ENCODE results near the gene CACNA1B.

CACNA1B gene

DNA sequence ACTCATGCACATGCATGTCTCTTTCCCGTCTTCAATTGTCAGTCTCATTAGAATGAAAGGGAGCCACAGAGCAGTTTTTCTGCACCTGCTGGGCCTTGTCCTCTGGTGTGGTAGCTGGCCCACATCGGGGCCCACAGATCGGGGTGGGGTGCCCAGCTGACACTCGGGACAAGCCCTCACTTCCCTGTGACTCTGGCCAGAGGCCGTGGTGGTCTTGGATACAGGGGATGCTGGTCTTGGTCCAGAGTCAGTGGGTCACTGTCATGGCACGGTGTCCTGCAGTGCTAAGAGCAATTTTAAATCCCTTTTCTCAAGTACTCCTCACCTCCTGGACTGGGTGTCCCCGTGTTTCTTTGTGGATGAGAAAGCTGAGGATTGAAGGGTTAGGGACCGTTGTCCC is 193.2 kb downstream of the CACNA1B start:
- no peak for TF ChIP-seq Cebpa-rat (IDR thresholded peaks at IDR 0.05)
- Histone ChIP-seq H3K9me3 (no peaks in the 10 kb centered on the region), H3K27ac (no peak overlapping the region), H3K9ac (no peak overlapping the region), H3K4me3 (no peak overlapping the region), H3K36me3 (no peaks in the 10 kb centered on the region), H3K27me3 (no peaks in the 10 kb centered on the region), H4K20me1 (no peaks in the 10 kb centered on the region), H3K4me2 (no peak overlapping the region), H3K4me1 (no peaks in the 10 kb centered on the region)

DNA sequence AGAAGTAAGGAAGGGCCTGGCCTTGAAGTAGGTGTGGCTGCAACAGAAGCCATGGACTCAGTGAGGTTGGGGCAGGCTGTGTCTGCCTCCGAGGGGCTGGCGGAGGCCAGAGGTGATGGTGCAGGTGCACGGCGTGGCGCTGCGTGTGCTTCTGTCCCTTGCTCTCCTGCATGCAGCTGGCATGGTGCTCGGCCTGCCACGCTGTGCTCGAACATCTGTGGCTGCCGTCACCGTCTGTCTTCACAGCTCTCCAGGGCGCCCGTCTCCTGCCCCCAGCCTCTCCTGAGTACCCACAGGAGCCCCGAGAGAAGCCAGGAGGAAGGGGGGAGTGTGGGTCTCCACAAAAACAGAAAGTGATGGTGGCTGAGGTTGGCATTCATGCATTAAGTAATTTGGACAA is 193.7 kb downstream of the CACNA1B start:
- no peak for TF ChIP-seq Cebpa-rat (IDR thresholded peaks at IDR 0.05)
- no peak overlapping the region for H3K4me3 ChIP-seq
- no peak overlapping the region for H3K9ac ChIP-seq
- no peak overlapping the region for H3K4me2 ChIP-seq
- no peak overlapping the region for H3K27ac ChIP-seq
- no peaks in the 10 kb centered on the region for H3K27me3 ChIP-seq
- no peaks in the 10 kb centered on the region for H3K4me1 ChIP-seq
- no peaks in the 10 kb centered on the region for H3K36me3 ChIP-seq
- no peaks in the 10 kb centered on the region for H4K20me1 ChIP-seq
- H3K9me3 ChIP-seq, result no peaks in the 10 kb centered on the region

DNA sequence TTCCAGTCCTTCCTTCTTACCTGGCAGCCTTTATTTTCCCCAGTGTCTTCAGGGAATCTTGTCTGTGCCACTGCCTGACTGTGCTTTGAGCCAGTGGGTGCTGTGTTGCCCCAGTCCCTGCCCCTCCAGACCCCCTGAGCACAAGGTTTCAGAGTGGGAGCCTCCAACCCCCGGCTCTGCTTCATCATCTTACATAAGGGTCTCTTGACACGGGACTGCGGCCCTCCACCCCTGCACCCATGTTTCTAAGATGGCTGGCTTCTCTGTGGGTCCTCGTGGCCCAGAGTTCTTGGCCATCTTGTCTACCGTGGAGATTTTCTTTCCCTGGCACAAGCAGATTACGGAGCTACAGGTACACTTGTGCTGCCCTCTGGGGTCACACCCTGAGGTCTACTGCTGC is 194.1 kb downstream of the CACNA1B start:
- TF ChIP-seq Cebpa-rat (IDR thresholded peaks at IDR 0.05), result no peak
- H3K36me3 ChIP-seq, result no peaks in the 10 kb centered on the region
- H3K4me3 ChIP-seq, result no peak overlapping the region
- no peaks in the 10 kb centered on the region for H3K4me1 ChIP-seq
- no peak overlapping the region for H3K9ac ChIP-seq
- no peaks in the 10 kb centered on the region for H3K27me3 ChIP-seq
- no peak overlapping the region for H3K27ac ChIP-seq
- no peaks in the 10 kb centered on the region for H3K9me3 ChIP-seq
- H3K4me2 ChIP-seq, result no peak overlapping the region
- no peaks in the 10 kb centered on the region for H4K20me1 ChIP-seq

DNA sequence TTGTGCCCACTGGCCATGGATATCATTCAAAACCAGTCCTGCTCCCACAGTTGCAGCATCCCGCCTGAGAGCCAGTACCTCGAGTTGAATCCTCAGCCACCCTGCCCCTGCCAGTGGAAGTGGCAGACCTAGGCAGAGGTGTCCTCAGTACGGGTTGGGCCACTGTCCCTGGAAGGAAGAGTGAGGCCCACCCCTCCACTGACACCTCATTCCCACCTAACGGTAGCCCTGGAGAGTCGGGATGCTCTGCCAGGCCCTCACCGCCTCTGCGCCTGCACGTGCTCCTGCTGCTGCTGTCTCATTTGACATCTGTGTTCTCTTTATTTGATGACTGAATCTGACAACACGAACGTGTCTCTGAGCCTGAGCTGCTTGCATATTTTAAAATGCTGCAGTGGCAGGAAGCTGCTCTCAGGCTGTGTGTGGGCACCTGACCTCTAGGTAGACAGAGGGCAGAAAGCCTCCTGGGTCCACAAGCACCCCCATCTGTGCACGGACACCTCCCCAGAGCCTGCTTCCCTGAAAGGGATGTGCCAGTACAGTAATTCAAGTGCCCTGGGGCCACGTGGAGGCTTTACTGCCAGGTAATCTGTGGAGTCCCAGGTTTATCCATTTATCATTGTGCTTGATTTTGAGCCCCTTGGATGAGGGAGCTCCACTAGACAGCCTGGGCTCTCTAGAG is 194.7 kb downstream of the CACNA1B start:
- H3K9me3 ChIP-seq, result no peaks in the 10 kb centered on the region
- H3K4me2 ChIP-seq, result no peak overlapping the region
- TF ChIP-seq Cebpa-rat (IDR thresholded peaks at IDR 0.05), result no peak
- H3K4me3 ChIP-seq, result no peak overlapping the region
- no peaks in the 10 kb centered on the region for H3K36me3 ChIP-seq
- H3K27me3 ChIP-seq, result no peaks in the 10 kb centered on the region
- H4K20me1 ChIP-seq, result no peaks in the 10 kb centered on the region
- H3K27ac ChIP-seq, result no peak overlapping the region
- H3K9ac ChIP-seq, result no peak overlapping the region
- no peaks in the 10 kb centered on the region for H3K4me1 ChIP-seq

DNA sequence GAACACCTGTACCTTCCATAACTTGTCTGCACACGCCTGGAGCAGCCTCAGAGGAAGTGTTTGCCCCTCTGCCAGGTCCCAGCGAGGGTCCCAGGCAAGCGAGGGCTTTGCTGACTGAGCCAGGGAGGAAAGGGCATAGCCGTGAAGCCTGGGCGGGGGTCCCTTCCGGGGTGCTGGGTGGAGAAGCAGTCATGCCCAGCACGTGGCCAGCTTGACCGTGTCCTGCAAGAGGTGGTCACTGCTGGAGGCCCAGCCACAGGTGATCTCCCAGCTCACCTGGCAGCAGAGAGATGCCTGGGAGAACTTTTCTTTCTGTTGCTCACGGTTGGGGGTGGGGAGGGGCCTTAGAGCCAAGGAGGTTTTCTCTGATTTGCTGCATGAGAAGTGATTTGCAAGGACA is 195.3 kb downstream of the CACNA1B start:
- no peak overlapping the region for H3K27ac ChIP-seq
- no peak for TF ChIP-seq Cebpa-rat (IDR thresholded peaks at IDR 0.05)
- no peaks in the 10 kb centered on the region for H3K36me3 ChIP-seq
- no peak overlapping the region for H3K4me3 ChIP-seq
- no peaks in the 10 kb centered on the region for H3K4me1 ChIP-seq
- H3K4me2 ChIP-seq, result no peak overlapping the region
- H3K9ac ChIP-seq, result no peak overlapping the region
- H3K27me3 ChIP-seq, result no peaks in the 10 kb centered on the region
- H3K9me3 ChIP-seq, result no peaks in the 10 kb centered on the region
- H4K20me1 ChIP-seq, result no peaks in the 10 kb centered on the region

DNA sequence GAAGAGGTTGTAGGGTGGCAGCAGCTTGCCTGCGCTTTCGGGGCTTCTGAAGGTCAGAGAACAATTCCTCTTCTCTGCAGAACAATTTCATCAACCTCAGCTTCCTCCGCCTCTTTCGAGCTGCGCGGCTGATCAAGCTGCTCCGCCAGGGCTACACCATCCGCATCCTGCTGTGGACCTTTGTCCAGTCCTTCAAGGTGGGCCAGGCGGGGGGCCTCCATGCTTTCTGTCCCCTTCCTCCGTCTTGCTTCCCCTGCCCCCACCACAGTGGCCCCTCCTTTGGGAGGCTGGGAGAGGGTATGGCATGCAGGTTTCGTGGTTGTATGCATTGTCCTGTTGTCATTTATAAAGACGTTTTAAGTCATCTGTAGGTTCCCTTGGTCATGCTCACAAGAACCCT is 195.8 kb downstream of the CACNA1B start:
- no peaks in the 10 kb centered on the region for H3K27me3 ChIP-seq
- H3K9me3 ChIP-seq, result no peaks in the 10 kb centered on the region

DNA sequence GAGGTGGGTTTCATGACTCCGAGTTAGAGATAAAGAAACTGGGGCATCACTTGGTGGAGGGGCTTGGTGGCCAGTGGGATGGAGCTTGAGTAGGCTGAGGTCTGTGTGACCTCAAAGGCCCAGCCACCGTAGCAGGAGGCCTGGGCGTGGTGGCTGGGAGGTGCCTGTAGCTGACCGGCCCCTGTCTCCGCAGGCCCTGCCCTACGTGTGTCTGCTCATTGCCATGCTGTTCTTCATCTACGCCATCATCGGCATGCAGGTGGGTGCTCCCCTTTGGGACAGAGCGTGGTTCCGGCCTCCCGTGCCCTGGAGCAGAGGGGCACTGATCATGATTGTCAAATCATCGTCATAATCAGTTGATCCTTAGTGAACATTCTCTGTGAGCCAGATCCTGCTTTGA is 196.2 kb downstream of the CACNA1B start:
- Histone ChIP-seq H3K9ac (no peak overlapping the region), H3K4me3 (no peak overlapping the region), H3K4me1 (no peaks in the 10 kb centered on the region), H3K36me3 (no peaks in the 10 kb centered on the region), H3K9me3 (no peaks in the 10 kb centered on the region), H3K27me3 (no peaks in the 10 kb centered on the region), H3K4me2 (no peak overlapping the region), H4K20me1 (no peaks in the 10 kb centered on the region), H3K27ac (no peak overlapping the region)
- no peak for TF ChIP-seq Cebpa-rat (IDR thresholded peaks at IDR 0.05)

More for the DNA sequence above, 195.8 kb downstream of the CACNA1B start:
- no peak overlapping the region for H3K27ac ChIP-seq
- no peak overlapping the region for H3K4me2 ChIP-seq
- no peaks in the 10 kb centered on the region for H3K36me3 ChIP-seq
- no peak overlapping the region for H3K4me3 ChIP-seq
- no peak overlapping the region for H3K9ac ChIP-seq
- H4K20me1 ChIP-seq, result no peaks in the 10 kb centered on the region
- TF ChIP-seq Cebpa-rat (IDR thresholded peaks at IDR 0.05), result no peak
- no peaks in the 10 kb centered on the region for H3K4me1 ChIP-seq

DNA sequence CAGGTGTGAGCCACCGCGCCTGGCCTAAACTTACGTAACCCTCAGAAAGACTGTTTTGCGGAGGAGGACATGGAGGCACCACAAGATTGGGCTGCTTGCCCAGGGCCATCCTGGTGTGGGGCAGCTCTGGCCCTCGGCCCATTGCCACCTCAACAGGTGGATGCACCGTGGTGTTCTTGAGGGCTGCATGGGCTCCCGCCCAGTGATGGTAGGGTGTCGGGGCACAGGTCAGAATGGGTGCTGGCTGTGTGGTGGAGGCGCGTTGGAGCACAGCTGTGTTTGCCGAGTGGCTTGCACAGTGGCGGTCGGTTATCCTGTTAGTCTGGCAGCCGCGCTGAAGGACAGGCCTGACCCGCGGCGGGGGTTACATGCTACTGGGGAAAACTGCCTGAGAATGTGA is 196.9 kb downstream of the CACNA1B start:
- Histone ChIP-seq H3K36me3 (no peaks in the 10 kb centered on the region), H3K4me3 (no peak overlapping the region), H3K9ac (no peak overlapping the region), H3K27me3 (no peaks in the 10 kb centered on the region), H4K20me1 (no peaks in the 10 kb centered on the region), H3K9me3 (no peaks in the 10 kb centered on the region), H3K4me1 (no peaks in the 10 kb centered on the region), H3K27ac (no peak overlapping the region), H3K4me2 (no peak overlapping the region)
- TF ChIP-seq Cebpa-rat (IDR thresholded peaks at IDR 0.05), result no peak

DNA sequence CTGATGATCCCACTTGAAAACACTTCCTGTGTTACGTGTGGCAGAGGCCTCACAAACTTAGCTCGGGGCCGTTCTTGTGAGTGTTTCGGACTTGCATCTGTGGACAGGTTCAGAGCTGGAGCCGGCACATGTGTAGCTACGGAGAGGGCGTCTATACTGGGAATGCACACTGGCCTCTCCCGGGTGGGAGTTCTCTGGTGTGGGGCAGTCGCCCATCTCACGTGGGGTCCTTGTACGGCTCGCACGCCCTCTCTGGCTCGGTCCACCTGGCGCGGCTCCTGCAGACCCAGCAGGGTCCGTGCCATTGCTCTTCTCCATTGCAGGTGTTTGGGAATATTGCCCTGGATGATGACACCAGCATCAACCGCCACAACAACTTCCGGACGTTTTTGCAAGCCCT is 197.9 kb downstream of the CACNA1B start:
- Histone ChIP-seq H3K27ac (no peak overlapping the region), H3K27me3 (no peaks in the 10 kb centered on the region), H3K36me3 (no peaks in the 10 kb centered on the region), H3K9ac (no peak overlapping the region), H3K4me2 (no peak overlapping the region), H3K4me3 (no peak overlapping the region), H4K20me1 (no peaks in the 10 kb centered on the region), H3K9me3 (no peaks in the 10 kb centered on the region), H3K4me1 (no peaks in the 10 kb centered on the region)
- TF ChIP-seq Cebpa-rat (IDR thresholded peaks at IDR 0.05), result no peak

DNA sequence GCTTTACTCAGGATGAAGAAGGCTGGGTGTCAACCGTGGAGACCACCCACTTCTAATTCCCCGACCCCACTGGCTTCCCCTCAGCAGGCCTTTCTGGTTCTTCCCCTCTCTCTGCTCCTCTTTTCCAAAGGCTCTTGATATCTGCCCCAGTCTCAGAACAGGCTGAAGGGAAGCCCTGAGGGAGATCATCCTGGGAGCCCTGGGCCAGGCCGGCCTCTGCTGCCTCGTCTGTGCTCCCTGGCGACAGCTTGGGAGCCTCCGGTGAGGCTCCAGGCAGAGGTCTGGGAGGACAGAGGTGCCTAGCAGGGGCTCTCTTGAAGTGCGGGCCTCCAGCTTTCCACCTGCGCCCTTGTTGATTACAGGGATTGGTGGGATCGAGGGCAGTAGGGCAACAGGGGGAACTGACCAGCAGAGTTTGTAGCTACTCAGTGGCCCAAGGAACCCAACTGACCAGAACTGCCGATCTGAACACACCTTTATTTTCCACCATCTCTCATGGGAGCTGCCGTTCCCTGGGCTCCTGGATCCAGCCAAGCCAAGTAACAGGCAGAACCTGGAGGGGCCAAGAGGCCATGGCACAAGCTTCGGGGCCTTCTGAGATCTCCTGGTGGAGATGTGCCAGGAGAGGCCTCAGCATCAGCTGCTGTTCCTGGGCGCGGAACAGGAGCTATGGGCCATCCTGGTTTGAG is 198.5 kb downstream of the CACNA1B start:
- H3K36me3 ChIP-seq, result no peaks in the 10 kb centered on the region

More for the DNA sequence above, 198.5 kb downstream of the CACNA1B start:
- Histone ChIP-seq H3K4me1 (no peaks in the 10 kb centered on the region), H3K4me2 (no peak overlapping the region), H3K9ac (no peak overlapping the region), H4K20me1 (no peaks in the 10 kb centered on the region), H3K4me3 (no peak overlapping the region), H3K27me3 (no peaks in the 10 kb centered on the region), H3K27ac (no peak overlapping the region), H3K9me3 (no peaks in the 10 kb centered on the region)
- no peak for TF ChIP-seq Cebpa-rat (IDR thresholded peaks at IDR 0.05)
